Measurements from ENCODE around the gene USP33.

DNA sequence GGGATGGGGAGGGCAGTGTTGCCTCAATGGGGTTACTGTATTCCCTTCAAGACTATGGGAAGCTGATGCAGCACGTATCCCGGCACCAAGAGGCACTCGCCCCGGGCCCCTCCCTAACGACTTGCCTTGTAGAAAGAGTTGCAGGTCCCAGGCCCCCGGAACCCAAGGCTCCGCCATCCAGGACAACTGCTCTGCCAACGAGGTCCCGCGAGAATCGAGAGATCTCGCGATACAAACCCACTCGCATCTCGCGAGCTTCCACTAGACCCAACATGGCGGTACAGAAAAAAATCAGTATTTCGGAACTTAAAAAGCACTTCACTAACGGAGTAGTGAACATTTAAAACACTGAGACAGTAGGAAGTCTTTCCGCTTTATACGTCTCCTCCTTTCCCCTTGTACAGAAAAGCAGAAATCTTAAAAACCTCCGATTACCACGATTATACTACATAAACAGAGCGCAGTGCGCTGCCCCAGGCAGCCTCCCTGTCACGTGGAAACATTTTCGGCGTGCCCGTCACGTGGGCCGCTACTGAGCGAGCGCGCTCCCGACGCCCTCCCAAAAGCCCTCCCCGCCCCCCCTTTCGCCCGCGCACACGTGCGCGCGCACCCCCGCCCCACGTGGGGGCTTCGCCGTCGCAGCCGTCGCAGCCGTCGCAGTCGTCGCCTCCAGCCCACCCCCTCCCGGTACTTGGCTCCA is 77.0 kb downstream of the USP33 start, which contains the start of gene ZZZ3:
- TF ChIP-seq, protein P1, sequence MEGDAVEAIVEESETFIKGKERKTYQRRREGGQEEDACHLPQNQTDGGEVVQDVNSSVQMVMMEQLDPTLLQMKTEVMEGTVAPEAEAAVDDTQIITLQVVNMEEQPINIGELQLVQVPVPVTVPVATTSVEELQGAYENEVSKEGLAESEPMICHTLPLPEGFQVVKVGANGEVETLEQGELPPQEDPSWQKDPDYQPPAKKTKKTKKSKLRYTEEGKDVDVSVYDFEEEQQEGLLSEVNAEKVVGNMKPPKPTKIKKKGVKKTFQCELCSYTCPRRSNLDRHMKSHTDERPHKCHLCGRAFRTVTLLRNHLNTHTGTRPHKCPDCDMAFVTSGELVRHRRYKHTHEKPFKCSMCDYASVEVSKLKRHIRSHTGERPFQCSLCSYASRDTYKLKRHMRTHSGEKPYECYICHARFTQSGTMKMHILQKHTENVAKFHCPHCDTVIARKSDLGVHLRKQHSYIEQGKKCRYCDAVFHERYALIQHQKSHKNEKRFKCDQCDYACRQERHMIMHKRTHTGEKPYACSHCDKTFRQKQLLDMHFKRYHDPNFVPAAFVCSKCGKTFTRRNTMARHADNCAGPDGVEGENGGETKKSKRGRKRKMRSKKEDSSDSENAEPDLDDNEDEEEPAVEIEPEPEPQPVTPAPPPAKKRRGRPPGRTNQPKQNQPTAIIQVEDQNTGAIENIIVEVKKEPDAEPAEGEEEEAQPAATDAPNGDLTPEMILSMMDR (IDR thresholded peaks at IDR 0.05; ENCODE audit: insufficient read depth, low read length, poor library complexity, severe bottlenecking): no peak
- TF ChIP-seq EZH2phosphoT487 (conservative IDR thresholded peaks at IDR 0.05; ENCODE audit: low read length): no peak
